Upper lobe of left lung (tissue), 6 donors: ENCODE measurements around the gene RIPOR2. TPM values are rescaled to one million over a fixed set of nuclear protein-coding genes. Genes with fewer than 3 reads are reported as not detected.

Source experiments
- ATAC-seq, 2 donors: fragments of 200-7000 bp; cut with Tn5 transposase; one replicate each; pipeline ENCODE4 v1.9.1; 2022; ENCODE audit warnings: mild to moderate bottlenecking in 2 of 2, moderate library complexity in 2 of 2; ENCODE audit not compliant: low FRiP score in 2 of 2
- DNase-seq, 2 donors: peaks; one replicate each; pipeline ENCODE4 v3.0.0-alpha.2; 2019 to 2020
- H3K27ac ChIP-seq, 4 donors: fragments of 200-600 bp; sonication (generic); one replicate each; pipeline ENCODE4 v1.5.1; 2016 to 2019
- H3K27me3 ChIP-seq, 4 donors: fragments of 200-600 bp; sonication (generic); one replicate each; pipeline ENCODE4 v1.5.1; 2017 to 2019
- H3K36me3 ChIP-seq, 4 donors: fragments of 200-600 bp; sonication (generic); one replicate each; pipeline ENCODE4 v1.5.1; 2016 to 2019
- H3K4me1 ChIP-seq, 4 donors: fragments of 200-600 bp; sonication (generic); one replicate each; pipeline ENCODE4 v1.5.1; 2018 to 2019
- H3K4me3 ChIP-seq, 4 donors: fragments of 200-600 bp; sonication (generic); one replicate each; pipeline ENCODE4 v1.5.1; 2017 to 2019; ENCODE audit warnings: mild to moderate bottlenecking in 2 of 4, moderate library complexity in 1 of 4
- H3K9me3 ChIP-seq, 4 donors: fragments of 200-600 bp; sonication (generic); one replicate each; pipeline ENCODE4 v1.5.1; 2018 to 2019
- EP300 ChIP-seq, 4 donors: sonication (generic); formaldehyde crosslinking; IDR thresholded peaks; one replicate each; pipeline ENCODE4 v1.5.1; 2017; ENCODE audit warnings: antibody characterized with exemption in 4 of 4, control low read depth in 2 of 4
- POLR2A ChIP-seq, 4 donors: fragments of 450-650 bp; IDR thresholded peaks; one replicate each; pipeline ENCODE4 v1.5.1; 2016 to 2017; ENCODE audit warnings: antibody characterized with exemption in 4 of 4, mild to moderate bottlenecking in 2 of 4
- POLR2AphosphoS5 ChIP-seq, 2 donors: sonication (generic); formaldehyde crosslinking; IDR thresholded peaks; one replicate each; pipeline ENCODE4 v1.5.1; 2017; ENCODE audit warnings: antibody characterized with exemption in 2 of 2
- WGBS, 2 donors: methylation state at CpG; one replicate each; pipeline ENCODE4 v1.1.5; 2017 to 2018; 5-methylcytosine and 5-hydroxymethylcytosine counted together
- total RNA-seq, 6 donors: library from RNA; depleted of rRNA in 4 of 6; stranded (reverse); fragments of >200 nt in 4 of 6; gene quantifications; one replicate each; pipeline versions ENCODE4 v1.1.0 to v1.2.1, GENCODE V29; 2016 to 2021
- TF ChIP-seq, protein P1 (sequence below), 6 experiments: fragments of 450-650 bp in 4 of 6; fragments of 200-600 bp in 2 of 6; sonication (generic) in 2 of 6; IDR thresholded peaks; one replicate each; pipeline ENCODE4 v1.5.1; 2016 to 2019; ENCODE audit warnings: antibody characterized with exemption in 6 of 6
- donor health status: DM: no; HTN: no; CAD: no; lungs with moderate emphysema.
- donor health status: DM: no; HTN: yes; CAD: no; lungs with severe emphysema.

RIPOR2 gene
- total RNA-seq, 6 donors from 2014 or later, result 25.3 to 67.1 (median 48.3) TPM

DNA sequence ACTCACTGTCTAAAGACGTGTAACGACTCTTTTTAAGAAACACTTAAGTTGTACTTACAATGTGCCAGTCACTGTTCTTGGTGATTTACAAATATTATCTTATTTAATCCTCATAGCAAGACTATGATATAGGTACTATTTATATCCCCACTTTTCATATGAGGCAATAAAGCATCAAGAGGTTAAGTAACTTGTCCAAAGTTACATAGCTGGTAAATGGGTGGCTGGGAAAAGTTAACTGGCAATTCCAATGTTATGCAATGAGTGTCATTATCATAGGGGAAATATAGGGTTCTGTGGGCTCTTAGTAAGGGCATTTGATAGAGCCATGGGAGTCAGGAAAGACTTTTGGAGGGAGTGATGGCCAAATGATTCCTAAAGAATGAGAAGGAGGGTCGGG, 21.4 kb upstream of the RIPOR2 start:
- TF ChIP-seq EP300 (IDR thresholded peaks at IDR 0.05) (no peak), POLR2A (IDR thresholded peaks at IDR 0.05) (no peak), POLR2AphosphoS5 (IDR thresholded peaks at IDR 0.05) (no peak)
- TF ChIP-seq, protein P1, sequence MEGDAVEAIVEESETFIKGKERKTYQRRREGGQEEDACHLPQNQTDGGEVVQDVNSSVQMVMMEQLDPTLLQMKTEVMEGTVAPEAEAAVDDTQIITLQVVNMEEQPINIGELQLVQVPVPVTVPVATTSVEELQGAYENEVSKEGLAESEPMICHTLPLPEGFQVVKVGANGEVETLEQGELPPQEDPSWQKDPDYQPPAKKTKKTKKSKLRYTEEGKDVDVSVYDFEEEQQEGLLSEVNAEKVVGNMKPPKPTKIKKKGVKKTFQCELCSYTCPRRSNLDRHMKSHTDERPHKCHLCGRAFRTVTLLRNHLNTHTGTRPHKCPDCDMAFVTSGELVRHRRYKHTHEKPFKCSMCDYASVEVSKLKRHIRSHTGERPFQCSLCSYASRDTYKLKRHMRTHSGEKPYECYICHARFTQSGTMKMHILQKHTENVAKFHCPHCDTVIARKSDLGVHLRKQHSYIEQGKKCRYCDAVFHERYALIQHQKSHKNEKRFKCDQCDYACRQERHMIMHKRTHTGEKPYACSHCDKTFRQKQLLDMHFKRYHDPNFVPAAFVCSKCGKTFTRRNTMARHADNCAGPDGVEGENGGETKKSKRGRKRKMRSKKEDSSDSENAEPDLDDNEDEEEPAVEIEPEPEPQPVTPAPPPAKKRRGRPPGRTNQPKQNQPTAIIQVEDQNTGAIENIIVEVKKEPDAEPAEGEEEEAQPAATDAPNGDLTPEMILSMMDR (IDR thresholded peaks at IDR 0.05), result no peak
- Histone ChIP-seq H3K4me1 (peaks cover 0 to 5% (median 0%) of the 10 kb centered on the region in 4 donors), H3K9me3 (no peaks in the 10 kb centered on the region), H3K27me3 (no peaks in the 10 kb centered on the region), H3K27ac (no peak overlapping the region), H3K4me3 (no peak overlapping the region), H3K36me3 (no peaks in the 10 kb centered on the region)
- no peak for ATAC-seq
- WGBS, 2 donors, result 78% methylated on average over 3 of the region's 3 CpGs
- DNase-seq, result no peak

GRCh38 chr6:24953726-24954125, 18.0 kb upstream of the RIPOR2 start:
- no peak for DNase-seq
- WGBS, 2 donors, result 94 to 97% methylated on average over 3 of the region's 3 CpGs
- peak overlapping the region in 1 of 4 donors; percentile 32 for H3K27ac ChIP-seq
- no peaks in the 10 kb centered on the region for H3K36me3 ChIP-seq
- H3K4me3 ChIP-seq, result no peak overlapping the region
- H3K27me3 ChIP-seq, result no peaks in the 10 kb centered on the region
- no peak for ATAC-seq
- TF ChIP-seq, protein P1 (IDR thresholded peaks at IDR 0.05), result no peak
- no peak for TF ChIP-seq POLR2A (IDR thresholded peaks at IDR 0.05)
- H3K9me3 ChIP-seq, result no peaks in the 10 kb centered on the region
- H3K4me1 ChIP-seq, result peaks cover 0 to 9% (median 3%) of the 10 kb centered on the region in 4 donors

DNA sequence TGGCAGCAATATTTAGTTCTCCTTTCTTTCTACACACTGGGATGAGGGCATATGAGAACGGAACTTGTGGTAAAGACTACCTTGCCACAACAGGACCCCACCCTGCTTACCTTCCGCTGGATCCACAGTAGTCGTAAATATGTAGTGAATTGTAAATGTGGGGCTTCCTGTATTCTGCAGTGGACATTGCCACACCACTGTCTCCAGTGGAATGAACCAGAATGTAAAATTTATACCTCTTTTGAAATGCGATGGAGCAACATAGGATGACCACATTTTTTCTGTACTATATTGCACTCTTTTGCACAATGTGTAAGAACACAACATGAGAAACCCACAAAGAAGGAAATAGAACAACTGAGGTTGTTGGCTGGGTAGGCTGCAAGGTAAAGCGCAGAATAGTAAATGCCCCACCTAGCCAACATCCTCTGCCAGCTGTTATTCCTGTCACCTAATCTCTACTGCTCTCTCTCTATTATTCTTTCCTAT, 16.1 kb upstream of the RIPOR2 start:
- H3K27me3 ChIP-seq, result no peaks in the 10 kb centered on the region
- TF ChIP-seq EP300 (IDR thresholded peaks at IDR 0.05), result peak in 2 of 4 donors; percentile 27
- TF ChIP-seq POLR2AphosphoS5 (IDR thresholded peaks at IDR 0.05), result peak; percentile 62 to 64
- TF ChIP-seq POLR2A (IDR thresholded peaks at IDR 0.05), result no peak
- TF ChIP-seq, protein P1 (IDR thresholded peaks at IDR 0.05), result peak in 2 of 6 experiments; percentile 8
- 62 to 67% methylated on average over 5 of the region's 5 CpGs for WGBS, 2 donors
- H3K4me3 ChIP-seq, result no peak overlapping the region
- peak overlapping the region; percentile 37 to 77 (median 56) for H3K27ac ChIP-seq
- no peaks in the 10 kb centered on the region for H3K36me3 ChIP-seq
- DNase-seq (peak in 1 of 2 donors; percentile 72), ATAC-seq (peak; percentile 84 to 89)
- H3K9me3 ChIP-seq, result no peaks in the 10 kb centered on the region
- peaks cover 0 to 9% (median 3%) of the 10 kb centered on the region in 4 donors for H3K4me1 ChIP-seq

- no peak overlapping the region for H3K4me3 ChIP-seq
- no peaks in the 10 kb centered on the region for H3K36me3 ChIP-seq
- WGBS, 2 donors, result 60 to 65% methylated on average over 3 of the region's 3 CpGs
- H3K27me3 ChIP-seq, result no peaks in the 10 kb centered on the region
- DNase-seq (no peak), ATAC-seq (no peak)
- peaks cover 0 to 9% (median 3%) of the 10 kb centered on the region in 4 donors for H3K4me1 ChIP-seq
- peaks cover 0 to under 1% (median 0%) of the 10 kb centered on the region in 4 donors for H3K9me3 ChIP-seq
- no peak for TF ChIP-seq POLR2A (IDR thresholded peaks at IDR 0.05)
- TF ChIP-seq EP300 (IDR thresholded peaks at IDR 0.05), result no peak
- TF ChIP-seq, protein P1 (IDR thresholded peaks at IDR 0.05), result no peak
- no peak for TF ChIP-seq POLR2AphosphoS5 (IDR thresholded peaks at IDR 0.05)
- peak overlapping the region in 3 of 4 donors; percentile 17 to 77 (median 58) for H3K27ac ChIP-seq
Observed at GRCh38 chr6:24950218-24950941, 14.6 kb upstream of the RIPOR2 start.
